Neuronal stem cell (in vitro differentiated cells): ENCODE results near the gene RAB21.

Experiments
- DNase-seq: peaks from one replicate; pipeline ENCODE4 v3.0.0-alpha.2; 2013; ENCODE audit warnings: low spot score
- H2AFZ ChIP-seq: one replicate; pipeline ENCODE4 v1.6.1; 2013; ENCODE audit warnings: mild to moderate bottlenecking, low read length, inconsistent platforms
- H2AK5ac ChIP-seq: 2 replicates; pipeline ENCODE4 v1.6.1; 2013; ENCODE audit warnings: low read depth, mild to moderate bottlenecking, inconsistent platforms, low read length, moderate library complexity, mixed read lengths
- H2BK120ac ChIP-seq: 2 replicates; pipeline ENCODE4 v1.6.1; 2013; ENCODE audit warnings: low read depth, mild to moderate bottlenecking, inconsistent platforms, low read length, moderate library complexity, mixed read lengths
- H2BK12ac ChIP-seq: one replicate; pipeline ENCODE4 v1.6.1; 2013; ENCODE audit warnings: low read length, inconsistent platforms
- H2BK15ac ChIP-seq: 2 replicates; pipeline ENCODE4 v1.6.1; 2013; ENCODE audit warnings: mild to moderate bottlenecking, low read length, inconsistent platforms, mixed read lengths
- H2BK5ac ChIP-seq: one replicate; pipeline ENCODE4 v1.6.1; 2013; ENCODE audit warnings: inconsistent platforms, mild to moderate bottlenecking, low read length, moderate library complexity
- H3K14ac ChIP-seq: one replicate; pipeline ENCODE4 v1.6.1; 2013; ENCODE audit warnings: low read length, inconsistent platforms
- H3K18ac ChIP-seq: 2 replicates; pipeline ENCODE4 v1.6.1; 2013; ENCODE audit warnings: low read length, inconsistent platforms
- H3K23ac ChIP-seq: 2 replicates; pipeline ENCODE4 v1.6.1; 2013; ENCODE audit warnings: low read depth, mild to moderate bottlenecking, mixed read lengths, low read length, inconsistent platforms; ENCODE audit not compliant: poor library complexity
- H3K27ac ChIP-seq: replicated peaks from 3 replicates; pipeline ENCODE4 v1.5.1; 2013; ENCODE audit warnings: low read length, inconsistent platforms
- H3K27me3 ChIP-seq, 3 experiments: 2 replicates each; pipeline ENCODE4 v1.6.1; 2013; ENCODE audit warnings: low read length in 3 of 3, mild to moderate bottlenecking in 2 of 3, inconsistent platforms in 1 of 3, low read depth in 1 of 3, mixed read lengths in 1 of 3, moderate library complexity in 1 of 3; ENCODE audit not compliant: control insufficient read depth in 3 of 3, insufficient read depth in 3 of 3
- H3K36me3 ChIP-seq, 2 donors: replicated peaks in 1 of 2; 2 replicates each; pipeline ENCODE4 v1.6.1; 2013; ENCODE audit warnings: low read length in 2 of 2; ENCODE audit not compliant: control insufficient read depth in 2 of 2, insufficient read depth in 2 of 2
- H3K4ac ChIP-seq: 2 replicates; pipeline ENCODE4 v1.6.1; 2013; ENCODE audit warnings: inconsistent platforms, mild to moderate bottlenecking, low read length, moderate library complexity
- H3K4me1 ChIP-seq, 2 donors: 1 replicate in 1 of 2; 2 replicates in 1 of 2; pipeline ENCODE4 v1.6.1; 2013; ENCODE audit warnings: low read length in 2 of 2, low read depth in 1 of 2; ENCODE audit not compliant: control insufficient read depth in 2 of 2, insufficient read depth in 1 of 2
- H3K4me2 ChIP-seq: one replicate; pipeline ENCODE4 v1.6.1; 2013; ENCODE audit warnings: mild to moderate bottlenecking, low read length, inconsistent platforms; ENCODE audit not compliant: insufficient read depth, poor library complexity, severe bottlenecking
- H3K4me3 ChIP-seq, 2 donors: 2 replicates each; pipeline ENCODE4 v1.5.1; 2013; ENCODE audit warnings: low read length in 2 of 2, mild to moderate bottlenecking in 2 of 2, inconsistent platforms in 1 of 2, moderate library complexity in 1 of 2
- H3K79me1 ChIP-seq: one replicate; pipeline ENCODE4 v1.6.1; 2013; ENCODE audit warnings: low read depth, mild to moderate bottlenecking, inconsistent platforms, low read length, moderate library complexity
- H3K9ac ChIP-seq: one replicate; pipeline ENCODE4 v1.6.1; 2013; ENCODE audit warnings: mild to moderate bottlenecking, low read depth, low read length, inconsistent platforms; ENCODE audit not compliant: poor library complexity
- H3K9me3 ChIP-seq, 2 donors: replicated peaks in 1 of 2; 2 replicates each; pipeline versions ENCODE3 to v1.6.1; 2013; ENCODE audit warnings: low read length in 2 of 2, mild to moderate bottlenecking in 2 of 2, inconsistent platforms in 1 of 2, low read depth in 1 of 2, mixed read lengths in 1 of 2, moderate library complexity in 1 of 2; ENCODE audit not compliant: control insufficient read depth in 2 of 2, insufficient read depth in 1 of 2
- H4K8ac ChIP-seq: one replicate; pipeline ENCODE4 v1.6.1; 2013; ENCODE audit warnings: low read depth, mild to moderate bottlenecking, inconsistent platforms, low read length, moderate library complexity
- H4K91ac ChIP-seq: one replicate; pipeline ENCODE4 v1.6.1; 2013; ENCODE audit warnings: low read length, low read depth, mild to moderate bottlenecking, inconsistent platforms; ENCODE audit not compliant: poor library complexity
- WGBS, 2 donors: extraction: QIAGEN DNeasy Blood & Tissue Kit; methylation state at CpG; one replicate each; pipeline ENCODE4 v1.1.7; 2013; ENCODE audit warnings: missing lambda C conversion rate in 2 of 2, mixed read lengths in 1 of 2; ENCODE audit not compliant: insufficient read length in 2 of 2, insufficient replicate concordance in 1 of 2; ENCODE audit errors: extremely low coverage in 2 of 2; 5-methylcytosine and 5-hydroxymethylcytosine counted together

Gene RAB21

GRCh38 chr12:71725011-71725410, 29.7 kb upstream of the RAB21 start:
- no peak overlapping the region for H2AFZ ChIP-seq
- no peak overlapping the region for H3K4ac ChIP-seq
- H3K4me1 ChIP-seq: no peaks in the 10 kb centered on the region
- no peak overlapping the region for H2BK5ac ChIP-seq
- H3K18ac ChIP-seq: no peak overlapping the region
- no peak overlapping the region for H3K27ac ChIP-seq
- no peak overlapping the region for H2BK12ac ChIP-seq
- no peaks in the 10 kb centered on the region for H3K27me3 ChIP-seq
- no peaks in the 10 kb centered on the region for H3K79me1 ChIP-seq
- H3K14ac ChIP-seq: no peak overlapping the region
- no peak overlapping the region for H3K4me3 ChIP-seq
- no peak overlapping the region for H3K23ac ChIP-seq
- no peak overlapping the region for H2BK15ac ChIP-seq
- H2AK5ac ChIP-seq: no peak overlapping the region
- H3K9me3 ChIP-seq: no peaks in the 10 kb centered on the region
- no peak overlapping the region for H4K91ac ChIP-seq
- H3K9ac ChIP-seq: no peak overlapping the region
- H4K8ac ChIP-seq: no peak overlapping the region
- no peak for DNase-seq
- no peaks in the 10 kb centered on the region for H3K36me3 ChIP-seq
- H2BK120ac ChIP-seq: no peak overlapping the region
- no CpG with 5 or more reads among the region's 3 CpGs for WGBS, 2 donors
- no peak overlapping the region for H3K4me2 ChIP-seq

GRCh38 chr12:71726548-71726947, 28.1 kb upstream of the RAB21 start:
- no peaks in the 10 kb centered on the region for H3K79me1 ChIP-seq
- H2AK5ac ChIP-seq: no peak overlapping the region
- H3K4me2 ChIP-seq: no peak overlapping the region
- H3K4ac ChIP-seq: no peak overlapping the region
- no peak overlapping the region for H3K23ac ChIP-seq
- H2AFZ ChIP-seq: no peak overlapping the region
- H3K4me3 ChIP-seq: no peak overlapping the region
- H2BK15ac ChIP-seq: no peak overlapping the region
- WGBS, 2 donors: no CpG with 5 or more reads among the region's 2 CpGs
- H3K9me3 ChIP-seq: no peaks in the 10 kb centered on the region
- H4K91ac ChIP-seq: no peak overlapping the region
- no peak overlapping the region for H4K8ac ChIP-seq
- no peaks in the 10 kb centered on the region for H3K36me3 ChIP-seq
- DNase-seq: no peak
- no peak overlapping the region for H2BK12ac ChIP-seq
- no peak overlapping the region for H3K14ac ChIP-seq
- H3K27me3 ChIP-seq: no peaks in the 10 kb centered on the region
- no peak overlapping the region for H3K18ac ChIP-seq
- H2BK5ac ChIP-seq: no peak overlapping the region
- H2BK120ac ChIP-seq: no peak overlapping the region
- no peak overlapping the region for H3K9ac ChIP-seq
- no peaks in the 10 kb centered on the region for H3K4me1 ChIP-seq
- no peak overlapping the region for H3K27ac ChIP-seq

- Histone ChIP-seq H3K9me3 (no peaks in the 10 kb centered on the region), H3K9ac (no peak overlapping the region), H2BK15ac (no peak overlapping the region), H2BK5ac (no peak overlapping the region), H3K14ac (no peak overlapping the region), H3K79me1 (no peaks in the 10 kb centered on the region), H4K8ac (no peak overlapping the region), H3K4me3 (no peak overlapping the region), H3K27ac (no peak overlapping the region), H2BK12ac (no peak overlapping the region), H4K91ac (no peak overlapping the region), H3K36me3 (no peaks in the 10 kb centered on the region), H3K18ac (no peak overlapping the region), H3K27me3 (no peaks in the 10 kb centered on the region), H3K4ac (no peak overlapping the region), H2AK5ac (no peak overlapping the region), H3K23ac (no peak overlapping the region), H3K4me1 (no peaks in the 10 kb centered on the region), H2AFZ (no peak overlapping the region), H2BK120ac (no peak overlapping the region), H3K4me2 (no peak overlapping the region)
- no CpG with 5 or more reads among the region's 5 CpGs for WGBS, 2 donors
- DNase-seq: no peak
Measured at GRCh38 chr12:71727958-71728357, 26.7 kb upstream of the RAB21 start.

- Histone ChIP-seq H3K4me3 (no peak overlapping the region), H2BK12ac (no peak overlapping the region), H3K36me3 (no peaks in the 10 kb centered on the region), H4K91ac (no peak overlapping the region), H3K27me3 (no peaks in the 10 kb centered on the region), H3K27ac (no peak overlapping the region), H3K4me2 (no peak overlapping the region), H3K4ac (no peak overlapping the region), H3K9me3 (no peaks in the 10 kb centered on the region), H2BK15ac (no peak overlapping the region), H3K79me1 (no peaks in the 10 kb centered on the region), H2AFZ (no peak overlapping the region), H2BK120ac (no peak overlapping the region), H3K18ac (no peak overlapping the region), H3K4me1 (no peaks in the 10 kb centered on the region), H3K14ac (no peak overlapping the region), H3K9ac (no peak overlapping the region), H3K23ac (no peak overlapping the region), H2AK5ac (no peak overlapping the region), H4K8ac (no peak overlapping the region), H2BK5ac (no peak overlapping the region)
- no CpG with 5 or more reads among the region's 7 CpGs for WGBS, 2 donors
- no peak for DNase-seq
Measured at GRCh38 chr12:71730936-71731335, 23.7 kb upstream of the RAB21 start.
